H1 (cell line): ENCODE measurements around the gene GPRC5D. TPM values are rescaled to one million over a fixed set of nuclear protein-coding genes. Genes with fewer than 3 reads are reported as not detected.

Experiments used
- CTCF ChIA-PET: fragments of 300-600 bp; sonication (Branson Sonifier 250); formaldehyde crosslinking; loops from one replicate; lab custom pipeline; 2021; ENCODE audit not compliant: partially characterized antibody; lab: Charles Lee
- POLR2A ChIA-PET: fragments of 300-600 bp; sonication (Branson Sonifier 250); formaldehyde crosslinking; loops from one replicate; lab custom pipeline; 2021; ENCODE audit warnings: inconsistent platforms; ENCODE audit not compliant: partially characterized antibody; lab: Charles Lee
- DNase-seq, 2 experiments: peaks; one replicate each; pipeline versions ENCODE4 v3.0.0 to v3.0.0-alpha.2; 2010 to 2022; ENCODE audit warnings: low spot score in 2 of 2, low read depth in 1 of 2, mixed read lengths in 1 of 2
- FAIRE-seq: peaks from 2 replicates; lab custom pipeline; 2011; peaks lifted over from hg19 to GRCh38; lab: Jason Lieb, UNC
- H2AFZ ChIP-seq: 2 replicates; pipeline ENCODE4 v1.8.1; 2012; ENCODE audit warnings: low read length, inconsistent platforms
- H2AK5ac ChIP-seq: 2 replicates; pipeline ENCODE4 v1.6.1; 2013; ENCODE audit warnings: low read depth, low read length
- H2BK120ac ChIP-seq: replicated peaks from 2 replicates; pipeline ENCODE3; 2013; ENCODE audit warnings: low read depth, low read length, inconsistent platforms
- H2BK12ac ChIP-seq: 2 replicates; pipeline ENCODE4 v1.6.1; 2013; ENCODE audit warnings: low read depth, low read length
- H2BK15ac ChIP-seq: 2 replicates; pipeline ENCODE4 v1.6.1; 2013; ENCODE audit warnings: low read length
- H2BK20ac ChIP-seq: 2 replicates; pipeline ENCODE4 v1.6.1; 2013; ENCODE audit warnings: low read length
- H2BK5ac ChIP-seq: 2 replicates; pipeline ENCODE4 v1.6.1; 2013; ENCODE audit warnings: low read depth, low read length
- H3K14ac ChIP-seq: 2 replicates; pipeline ENCODE4 v1.6.1; 2013; ENCODE audit warnings: inconsistent platforms; ENCODE audit not compliant: insufficient read length
- H3K18ac ChIP-seq: 2 replicates; pipeline ENCODE4 v1.6.1; 2013; ENCODE audit warnings: low read length; ENCODE audit errors: extremely low read depth
- H3K23ac ChIP-seq: 2 replicates; pipeline ENCODE4 v1.6.1; 2013; ENCODE audit warnings: inconsistent platforms; ENCODE audit not compliant: insufficient read length
- H3K23me2 ChIP-seq: 2 replicates; pipeline ENCODE4 v1.6.1; 2013; ENCODE audit warnings: low read depth, low read length
- H3K27ac ChIP-seq: 2 replicates; pipeline ENCODE4 v1.6.1; 2011; ENCODE audit warnings: low read depth, low read length, inconsistent platforms
- H3K27me3 ChIP-seq, 4 experiments: replicated peaks in 1 of 4; 1 replicate in 1 of 4; 2 replicates in 3 of 4; pipeline versions ENCODE4 v1.6.1 to v1.8.1; 2011 to 2013; ENCODE audit warnings: low read length in 3 of 4, mild to moderate bottlenecking in 3 of 4, inconsistent platforms in 2 of 4, mixed read lengths in 2 of 4, moderate library complexity in 1 of 4; ENCODE audit not compliant: control insufficient read depth in 3 of 4, insufficient read depth in 3 of 4; ENCODE audit errors: extremely low read depth in 1 of 4
- H3K36me3 ChIP-seq, 4 experiments: 2 replicates each; pipeline versions ENCODE4 v1.6.1 to v1.8.1; 2011 to 2013; ENCODE audit warnings: mild to moderate bottlenecking in 4 of 4, low read length in 3 of 4, moderate library complexity in 2 of 4, control low read depth in 1 of 4, inconsistent platforms in 1 of 4; ENCODE audit not compliant: insufficient read depth in 4 of 4, control insufficient read depth in 2 of 4
- H3K4ac ChIP-seq: replicated peaks from 2 replicates; pipeline ENCODE3; 2013; ENCODE audit warnings: low read length, low read depth, mixed read lengths, inconsistent platforms; ENCODE audit not compliant: insufficient read length
- H3K4me1 ChIP-seq, 4 experiments: replicated peaks in 1 of 4; 1 replicate in 1 of 4; 2 replicates in 3 of 4; pipeline versions ENCODE4 v1.6.1 to v1.8.1; 2011 to 2013; ENCODE audit warnings: low read length in 3 of 4, inconsistent platforms in 2 of 4, mixed read lengths in 1 of 4; ENCODE audit not compliant: insufficient read depth in 4 of 4, control insufficient read depth in 3 of 4
- H3K4me2 ChIP-seq, 2 experiments: 2 replicates each; pipeline versions ENCODE4 v1.6.1 to v1.8.1; 2011 to 2013; ENCODE audit warnings: low read depth in 2 of 2, low read length in 2 of 2, control low read depth in 1 of 2, inconsistent platforms in 1 of 2, mild to moderate bottlenecking in 1 of 2; ENCODE audit not compliant: insufficient read depth in 1 of 2
- H3K4me3 ChIP-seq, 4 experiments: fragments of 200-600, 300-600 bp in 1 of 4; sonication (generic), shearing (Covaris generic), sonication (Bioruptor Twin) in 1 of 4; 2 replicates each; pipeline versions ENCODE4 v1.5.1 to v1.8.1; 2011 to 2016; ENCODE audit warnings: low read length in 4 of 4, low read depth in 3 of 4, control low read depth in 2 of 4, inconsistent platforms in 2 of 4, mild to moderate bottlenecking in 2 of 4, mixed read lengths in 1 of 4, moderate library complexity in 1 of 4; ENCODE audit not compliant: insufficient read depth in 2 of 4; ENCODE audit errors: extremely low read depth in 1 of 4
- H3K56ac ChIP-seq: replicated peaks from 2 replicates; pipeline ENCODE3; 2013; ENCODE audit warnings: low read depth, mild to moderate bottlenecking, mixed read lengths, low read length, inconsistent platforms; ENCODE audit not compliant: insufficient read length
- H3K79me1 ChIP-seq: 2 replicates; pipeline ENCODE4 v1.6.1; 2013; ENCODE audit warnings: low read depth, low read length, control low read depth
- H3K79me2 ChIP-seq, 2 experiments: 2 replicates each; pipeline versions ENCODE4 v1.6.1 to v1.8.1; 2012 to 2013; ENCODE audit warnings: low read length in 2 of 2, mild to moderate bottlenecking in 2 of 2, inconsistent platforms in 1 of 2; ENCODE audit not compliant: insufficient read depth in 2 of 2, control insufficient read depth in 1 of 2
- H3K9ac ChIP-seq, 4 experiments: replicated peaks in 1 of 4; 1 replicate in 1 of 4; 2 replicates in 3 of 4; pipeline versions ENCODE4 v1.6.1 to v1.8.1; 2011 to 2013; ENCODE audit warnings: low read depth in 3 of 4, low read length in 3 of 4, control low read depth in 2 of 4, mild to moderate bottlenecking in 2 of 4, moderate library complexity in 2 of 4, inconsistent platforms in 1 of 4; ENCODE audit errors: extremely low read depth in 1 of 4
- H3K9me3 ChIP-seq, 2 experiments: 2 replicates each; pipeline versions ENCODE4 v1.6.1 to v1.8.1; 2012 to 2013; ENCODE audit warnings: mild to moderate bottlenecking in 2 of 2, moderate library complexity in 2 of 2, control low read depth in 1 of 2, inconsistent platforms in 1 of 2, low read depth in 1 of 2, low read length in 1 of 2, mixed read lengths in 1 of 2; ENCODE audit not compliant: insufficient read depth in 2 of 2
- H4K20me1 ChIP-seq, 2 experiments: replicated peaks in 1 of 2; 2 replicates each; pipeline versions ENCODE3 to v1.8.1; 2011 to 2013; ENCODE audit warnings: inconsistent platforms in 2 of 2, low read length in 2 of 2, mild to moderate bottlenecking in 1 of 2; ENCODE audit not compliant: insufficient read depth in 2 of 2, control insufficient read depth in 1 of 2
- H4K5ac ChIP-seq: 2 replicates; pipeline ENCODE4 v1.6.1; 2013; ENCODE audit warnings: low read length, low read depth, mixed read lengths, inconsistent platforms; ENCODE audit not compliant: insufficient read length
- H4K8ac ChIP-seq: 2 replicates; pipeline ENCODE4 v1.8.0; 2013; ENCODE audit warnings: mild to moderate bottlenecking, moderate library complexity, low read length, inconsistent platforms; ENCODE audit not compliant: insufficient read depth; ENCODE audit errors: extremely low read depth
- H4K91ac ChIP-seq: replicated peaks from 2 replicates; pipeline ENCODE3; 2013; ENCODE audit warnings: low read length, mixed read lengths, inconsistent platforms; ENCODE audit not compliant: insufficient read length
- WGBS, 2 experiments: shearing (Covaris generic) in 1 of 2; methylation state at CpG; one replicate each; pipeline versions ENCODE4 v1.1.6 to v1.1.7; 2013 to 2015; ENCODE audit warnings: low lambda C conversion rate in 2 of 2, mixed read lengths in 2 of 2, inconsistent platforms in 1 of 2, low coverage in 1 of 2, missing lambda C conversion rate in 1 of 2; ENCODE audit not compliant: insufficient replicate concordance in 2 of 2, insufficient coverage in 1 of 2, insufficient read length in 1 of 2; ENCODE audit errors: extremely low coverage in 1 of 2, missing lambda C conversion rate in 1 of 2; 5-methylcytosine and 5-hydroxymethylcytosine counted together
- polyA plus RNA-seq, 7 experiments: library from polyadenylated mRNA; depleted of rRNA in 3 of 7; stranded (reverse) in 5 of 7; unstranded in 2 of 7; fragments of >200 nt in 5 of 7; fragments of 200-250 nt in 2 of 7; gene quantifications; 1 replicate in 5 of 7; 2 replicates in 1 of 7; 4 replicates in 1 of 7; pipeline versions ENCODE4 v1.2.1 to v1.2.3, GENCODE V29; 2011 to 2013; ENCODE audit warnings: missing spikeins in 2 of 7, mixed read lengths in 2 of 7
- total RNA-seq: library from RNA; stranded (reverse); fragmentation: NEBNext Ultra II Directional; extraction: Animal tissue kit (Norgen Biotek cat#: 25700); gene quantifications from 2 replicates; pipeline ENCODE4 v1.2.1, GENCODE V29; 2021
- TF ChIP-seq, protein P1 (sequence below), 3 experiments: IDR thresholded peaks; 1 replicate in 2 of 3; 2 replicates in 1 of 3; pipeline versions ENCODE4 v1.5.1 to v1.6.1; 2011; ENCODE audit warnings: low read length in 3 of 3, mild to moderate bottlenecking in 3 of 3, inconsistent platforms in 2 of 3, low read depth in 1 of 3, moderate library complexity in 1 of 3; ENCODE audit not compliant: insufficient read depth in 1 of 3; ENCODE audit errors: control extremely low read depth in 1 of 3
- TF ChIP-seq, protein P2 (sequence below): IDR thresholded peaks from 2 replicates; pipeline ENCODE4 v1.6.1; 2012; ENCODE audit warnings: inconsistent platforms

GPRC5D gene
- total and polyA plus RNA-seq, 2 of the 8 experiments (the other 6 are each of a cell fraction or from before 2014, with no cell fraction given), result 0.45 TPM; not detected in 1

DNA sequence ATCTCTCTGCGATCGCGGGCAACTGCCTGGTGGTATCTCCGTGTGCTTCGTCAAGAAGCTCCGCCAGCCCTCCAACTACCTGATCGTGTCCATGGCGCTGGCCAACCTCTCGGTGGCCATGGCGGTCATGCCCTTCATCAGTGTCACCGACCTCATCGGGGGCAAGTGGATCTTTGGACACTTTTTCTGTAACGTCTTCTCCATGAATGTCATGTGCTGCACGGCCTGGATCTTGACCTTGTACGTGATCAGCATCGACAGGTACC lies 49.7 kb upstream of the GPRC5D start:
- Histone ChIP-seq H3K4ac (no peak overlapping the region), H3K18ac (0 out of 2 replicates have a peak overlapping the region, but pooled peaks have one; percentile 54), H4K5ac (no peak overlapping the region), H3K9ac (peak overlapping the region in 2 of 4 experiments; percentile 16 to 21; a peak in 3 of 7 replicates), H3K23ac (no peak overlapping the region), H3K14ac (no peak overlapping the region), H2AFZ (no peak overlapping the region), H3K4me2 (peak overlapping the region; percentile 86 to 87), H3K79me2 (peaks cover 0 to 38% of the 10 kb centered on the region in 2 experiments; a peak in 2 of 4 replicates), H3K27ac (0 out of 2 replicates have a peak overlapping the region, but pooled peaks have one; percentile 18), H3K56ac (no peak overlapping the region), H3K79me1 (no peaks in the 10 kb centered on the region; the same call in 1 of the 2 replicates), H3K27me3 (peaks cover 0 to 15% (median 6%) of the 10 kb centered on the region in 4 experiments; a peak in 4 of 7 replicates), H2BK20ac (no peak overlapping the region), H4K20me1 (peaks cover 0 to 3% of the 10 kb centered on the region in 2 experiments), H3K4me3 (peak overlapping the region; percentile 41 to 87 (median 82)), H2BK15ac (peak overlapping the region; percentile 3; the same call in 1 of the 2 replicates), H4K8ac (0 out of 2 replicates have a peak overlapping the region, but pooled peaks have one; percentile 45), H2BK120ac (peak overlapping the region; percentile 1), H3K9me3 (no peaks in the 10 kb centered on the region), H2AK5ac (peak overlapping the region; percentile 54; the same call in 1 of the 2 replicates), H3K23me2 (peaks cover 12% of the 10 kb centered on the region), H3K4me1 (peaks cover 12 to 26% (median 17%) of the 10 kb centered on the region in 4 experiments), H2BK5ac (no peak overlapping the region), H4K91ac (peak overlapping the region; percentile 11), H3K36me3 (0 out of 8 replicates have a peak, but pooled peaks cover 0 to 2% (median 0%) of the 10 kb centered on the region in 4 experiments), H2BK12ac (peak overlapping the region; percentile 92)
- ChIA-PET CTCF (interaction anchor here (0.9 kb wide), 1 partner anchor 203 kb away, joined by 3 read pairs; no protein-coding TSS in a partner anchor), POLR2A (interaction anchor here (1.1 to 1.4 kb wide), 3 partner anchors 12 to 101 kb away, joined by 3 to 5 read pairs (median 4); no protein-coding TSS in a partner anchor)
- 58% methylated on average over 16 of the region's 16 CpGs; no CpG with 5 or more reads in 1 of the 2 experiments for WGBS, 2 experiments
- FAIRE-seq (no peak), DNase-seq (no peak)
- TF ChIP-seq, protein P1, sequence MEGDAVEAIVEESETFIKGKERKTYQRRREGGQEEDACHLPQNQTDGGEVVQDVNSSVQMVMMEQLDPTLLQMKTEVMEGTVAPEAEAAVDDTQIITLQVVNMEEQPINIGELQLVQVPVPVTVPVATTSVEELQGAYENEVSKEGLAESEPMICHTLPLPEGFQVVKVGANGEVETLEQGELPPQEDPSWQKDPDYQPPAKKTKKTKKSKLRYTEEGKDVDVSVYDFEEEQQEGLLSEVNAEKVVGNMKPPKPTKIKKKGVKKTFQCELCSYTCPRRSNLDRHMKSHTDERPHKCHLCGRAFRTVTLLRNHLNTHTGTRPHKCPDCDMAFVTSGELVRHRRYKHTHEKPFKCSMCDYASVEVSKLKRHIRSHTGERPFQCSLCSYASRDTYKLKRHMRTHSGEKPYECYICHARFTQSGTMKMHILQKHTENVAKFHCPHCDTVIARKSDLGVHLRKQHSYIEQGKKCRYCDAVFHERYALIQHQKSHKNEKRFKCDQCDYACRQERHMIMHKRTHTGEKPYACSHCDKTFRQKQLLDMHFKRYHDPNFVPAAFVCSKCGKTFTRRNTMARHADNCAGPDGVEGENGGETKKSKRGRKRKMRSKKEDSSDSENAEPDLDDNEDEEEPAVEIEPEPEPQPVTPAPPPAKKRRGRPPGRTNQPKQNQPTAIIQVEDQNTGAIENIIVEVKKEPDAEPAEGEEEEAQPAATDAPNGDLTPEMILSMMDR (IDR thresholded peaks at IDR 0.05; ENCODE audit: control extremely low read depth in 1 of 3, insufficient read depth in 1 of 3, low read depth in 1 of 3, low read length in 3 of 3), result no peak
- TF ChIP-seq, protein P2, sequence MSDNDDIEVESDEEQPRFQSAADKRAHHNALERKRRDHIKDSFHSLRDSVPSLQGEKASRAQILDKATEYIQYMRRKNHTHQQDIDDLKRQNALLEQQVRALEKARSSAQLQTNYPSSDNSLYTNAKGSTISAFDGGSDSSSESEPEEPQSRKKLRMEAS, result peak; percentile 12; the same call in 1 of the 2 replicates
